SK-N-SH (cell line): ENCODE measurements around the gene SESTD1. TPM values are rescaled to one million over a fixed set of nuclear protein-coding genes. Genes with fewer than 3 reads are reported as not detected.

Experiments used
- CTCF ChIA-PET: fragments of 300-600, 350-600 bp; formaldehyde crosslinking; extraction: SDS; loops from one replicate; lab custom pipeline; 2021; lab: Yijun Ruan, JAX
- POLR2A ChIA-PET: fragments of 350-600 bp; sonication (Branson Sonifier 250); formaldehyde crosslinking; extraction: SDS; loops from one replicate; lab custom pipeline; 2020; ENCODE audit warnings: antibody characterized with exemption, inconsistent platforms; lab: Yijun Ruan, JAX
- DNase-seq: peaks from one replicate; pipeline ENCODE4 v3.0.0; 2012
- H2AFZ ChIP-seq: fragments of 200-600 bp; sonication (generic); 2 replicates; pipeline ENCODE4 v1.8.1; 2016; ENCODE audit warnings: antibody characterized with exemption, mild to moderate bottlenecking, low read depth
- H3F3A ChIP-seq: fragments of 200-600 bp; sonication (generic); replicated peaks from 2 replicates; pipeline ENCODE3; 2016; ENCODE audit warnings: antibody characterized with exemption, mild to moderate bottlenecking; ENCODE audit not compliant: insufficient read depth
- H3K27ac ChIP-seq, 2 experiments: fragments of 200-500 bp in 1 of 2; fragments of 200-600 bp in 1 of 2; sonication (Bioruptor generic) in 1 of 2; sonication (generic), shearing (Covaris generic) in 1 of 2; 2 replicates each; pipeline versions ENCODE4 v1.5.1 to v1.6.1; 2014 to 2016; ENCODE audit warnings: low read depth in 2 of 2, inconsistent platforms in 1 of 2, low read length in 1 of 2, mild to moderate bottlenecking in 1 of 2, mixed read lengths in 1 of 2
- H3K27me3 ChIP-seq: fragments of 200-600 bp; sonication (generic), shearing (Covaris generic); 2 replicates; pipeline ENCODE4 v1.6.1; 2016; ENCODE audit warnings: mixed run types; ENCODE audit not compliant: insufficient read depth
- H3K36me3 ChIP-seq, 2 experiments: fragments of 200-500 bp in 1 of 2; fragments of 200-600 bp in 1 of 2; sonication (Bioruptor generic) in 1 of 2; sonication (generic) in 1 of 2; replicated peaks in 1 of 2; 2 replicates each; pipeline versions ENCODE3 to v1.5.1; 2014 to 2016; ENCODE audit warnings: low read length in 1 of 2, mild to moderate bottlenecking in 1 of 2; ENCODE audit not compliant: insufficient read depth in 2 of 2, control insufficient read depth in 1 of 2
- H3K4me1 ChIP-seq, 2 experiments: fragments of 200-500 bp in 1 of 2; fragments of 200-600 bp in 1 of 2; sonication (Bioruptor generic) in 1 of 2; sonication (generic), shearing (Covaris generic) in 1 of 2; 2 replicates each; pipeline versions ENCODE4 v1.5.1 to v1.6.1; 2014 to 2016; ENCODE audit warnings: low read depth in 1 of 2, low read length in 1 of 2, mixed run types in 1 of 2; ENCODE audit not compliant: insufficient read depth in 2 of 2, control insufficient read depth in 1 of 2
- H3K4me2 ChIP-seq: fragments of 200-600 bp; sonication (generic), shearing (Covaris generic); 2 replicates; pipeline ENCODE4 v1.6.1; 2017; ENCODE audit warnings: mixed run types
- H3K4me3 ChIP-seq, 2 experiments: fragments of 200-500 bp in 1 of 2; fragments of 200-600 bp in 1 of 2; sonication (Bioruptor generic) in 1 of 2; sonication (generic), shearing (Covaris generic) in 1 of 2; 2 replicates each; pipeline versions ENCODE4 v1.5.1 to v1.8.1; 2014 to 2016; ENCODE audit warnings: low read depth in 2 of 2, inconsistent platforms in 1 of 2, low read length in 1 of 2, mild to moderate bottlenecking in 1 of 2, mixed read lengths in 1 of 2, moderate library complexity in 1 of 2
- H3K79me2 ChIP-seq: fragments of 200-600 bp; sonication (generic); 2 replicates; pipeline ENCODE4 v1.8.1; 2017; ENCODE audit warnings: mild to moderate bottlenecking; ENCODE audit not compliant: insufficient read depth
- H3K9ac ChIP-seq: fragments of 200-600 bp; sonication (generic); 2 replicates; pipeline ENCODE4 v1.6.1; 2017; ENCODE audit warnings: mixed run types
- H3K9me2 ChIP-seq: fragments of 200-600 bp; sonication (generic); 2 replicates; pipeline ENCODE4 v1.6.1; 2017; ENCODE audit warnings: mixed run types
- H3K9me3 ChIP-seq: fragments of 200-600 bp; sonication (generic); 2 replicates; pipeline ENCODE4 v1.6.1; 2017; ENCODE audit warnings: mixed run types, mild to moderate bottlenecking, moderate library complexity
- H4K20me1 ChIP-seq: fragments of 200-600 bp; sonication (generic); 2 replicates; pipeline ENCODE4 v1.6.1; 2017; ENCODE audit warnings: mild to moderate bottlenecking, mixed run types; ENCODE audit not compliant: insufficient read depth
- CHD2 ChIP-seq: fragments of 150-350 bp; IDR thresholded peaks from 2 replicates; pipeline ENCODE4 v1.6.1; 2018; ENCODE audit warnings: low read length; ENCODE audit not compliant: partially characterized antibody
- EP300 ChIP-seq, 2 experiments: IDR thresholded peaks; 2 replicates each; pipeline versions ENCODE4 v1.4.0 to v1.6.1; 2012; ENCODE audit warnings: borderline replicate concordance in 1 of 2, low read depth in 1 of 2, low read length in 1 of 2
- EZH2phosphoT487 ChIP-seq: fragments of 200-600 bp; sonication (generic); IDR thresholded peaks from 2 replicates; pipeline ENCODE4 v1.6.1; 2017; ENCODE audit warnings: low read depth, mixed run types, mild to moderate bottlenecking, antibody characterized with exemption, moderate library complexity, borderline replicate concordance
- FOSL2 ChIP-seq: IDR thresholded peaks from 2 replicates; pipeline ENCODE4 v1.4.0; 2012; ENCODE audit warnings: low read depth, mild to moderate bottlenecking, moderate library complexity, borderline replicate concordance
- FOXJ3 ChIP-seq: sonication (generic); formaldehyde crosslinking; IDR thresholded peaks from 2 replicates; pipeline ENCODE4 v1.5.1; 2020; ENCODE audit warnings: mild to moderate bottlenecking, missing genetic modification reagents
- FOXM1 ChIP-seq: IDR thresholded peaks from 2 replicates; pipeline ENCODE4 v1.4.0; 2012; ENCODE audit warnings: low read depth, mild to moderate bottlenecking
- GABPA ChIP-seq: IDR thresholded peaks from 2 replicates; pipeline ENCODE4 v1.4.0; 2012; ENCODE audit warnings: low read depth, mild to moderate bottlenecking
- GATA2 ChIP-seq: sonication (generic); formaldehyde crosslinking; IDR thresholded peaks from 2 replicates; pipeline ENCODE4 v1.5.0; 2020; ENCODE audit warnings: mild to moderate bottlenecking, missing genetic modification reagents
- JUND ChIP-seq: IDR thresholded peaks from 2 replicates; pipeline ENCODE4 v1.4.0; 2012
- MEF2A ChIP-seq: IDR thresholded peaks from 2 replicates; pipeline ENCODE4 v1.4.0; 2012; ENCODE audit warnings: low read depth, borderline replicate concordance
- MXI1 ChIP-seq: IDR thresholded peaks from 2 replicates; pipeline ENCODE4 v1.6.1; 2012; ENCODE audit warnings: mild to moderate bottlenecking, low read depth, low read length, improper control_type of control experiment
- NFIC ChIP-seq: IDR thresholded peaks from 2 replicates; pipeline ENCODE4 v1.4.0; 2012; ENCODE audit warnings: borderline replicate concordance
- PBX3 ChIP-seq: IDR thresholded peaks from 2 replicates; pipeline ENCODE4; 2012
- POLR2AphosphoS5 ChIP-seq: IDR thresholded peaks from 2 replicates; pipeline ENCODE4 v1.6.1; 2012; ENCODE audit warnings: low read depth, low read length
- RAD21 ChIP-seq: IDR thresholded peaks from 2 replicates; pipeline ENCODE4 v1.6.1; 2012; ENCODE audit warnings: mild to moderate bottlenecking, low read length
- SMC3 ChIP-seq: IDR thresholded peaks from 2 replicates; pipeline ENCODE4 v1.6.1; 2012; ENCODE audit warnings: low read depth, low read length, improper control_type of control experiment
- TCF12 ChIP-seq: IDR thresholded peaks from 2 replicates; pipeline ENCODE4 v1.4.0; 2012
- USF1 ChIP-seq: IDR thresholded peaks from 2 replicates; pipeline ENCODE4 v1.4.0; 2012; ENCODE audit warnings: low read depth, borderline replicate concordance
- YY1 ChIP-seq: IDR thresholded peaks from 2 replicates; pipeline ENCODE4 v1.4.0; 2012; ENCODE audit warnings: low read depth, mild to moderate bottlenecking
- ZBTB33 ChIP-seq: IDR thresholded peaks from 2 replicates; pipeline ENCODE4 v1.4.0; 2012; ENCODE audit warnings: low read depth, borderline replicate concordance
- WGBS: methylation state at CpG from one replicate; pipeline ENCODE4 v1.1.6; 2017; ENCODE audit warnings: low lambda C conversion rate; 5-methylcytosine and 5-hydroxymethylcytosine counted together
- polyA plus RNA-seq, 3 experiments: library from polyadenylated mRNA; depleted of rRNA; stranded (reverse); fragments of >200 nt; gene quantifications; 2 replicates each; pipeline ENCODE4 v1.2.3, GENCODE V29; 2012

SESTD1 gene
- polyA plus RNA-seq, 1 of the 3 experiments (the other 2 are of a cell fraction), result 4.6 TPM

GRCh38 chr2:179270689-179271088 lies 6.1 kb upstream of the SESTD1 start (continued):
- no peak for TF ChIP-seq FOXJ3 (CRISPR knock-in tag)
- TF ChIP-seq MXI1, result no peak
- TF ChIP-seq PBX3, result no peak
- TF ChIP-seq FOXM1, result no peak
- no peak for TF ChIP-seq FOSL2
- no peak for TF ChIP-seq CHD2
- no peak for TF ChIP-seq JUND
- no peak for TF ChIP-seq GABPA
- TF ChIP-seq RAD21, result no peak
- TF ChIP-seq EZH2phosphoT487, result no peak

GRCh38 chr2:179268277-179268925 lies 3.8 kb upstream of the SESTD1 start:
- TF ChIP-seq USF1, result no peak
- TF ChIP-seq, all 33 proteins: peak for 0
- no peak for DNase-seq
- Histone ChIP-seq H3K27me3 (no peaks in the 10 kb centered on the region), H4K20me1 (no peaks in the 10 kb centered on the region), H3K79me2 (peaks cover 4% of the 10 kb centered on the region; the same call in 1 of the 2 replicates), H3K4me3 (no peak overlapping the region), H3K27ac (no peak overlapping the region), H3K4me2 (no peak overlapping the region), H3K9me3 (no peaks in the 10 kb centered on the region), H3F3A (peaks cover 16% of the 10 kb centered on the region), H3K4me1 (peaks cover 3 to 25% of the 10 kb centered on the region in 2 experiments), H2AFZ (no peak overlapping the region), H3K9me2 (no peaks in the 10 kb centered on the region), H3K36me3 (no peaks in the 10 kb centered on the region), H3K9ac (no peak overlapping the region)
- CTCF ChIA-PET, result interaction anchor here (0.6 kb wide), 1 partner anchor 584 kb away, joined by 3 read pairs; no protein-coding TSS in a partner anchor
- POLR2A ChIA-PET, result no interaction called here
- 58% methylated on average over 1 of the region's 1 CpG for WGBS

DNA sequence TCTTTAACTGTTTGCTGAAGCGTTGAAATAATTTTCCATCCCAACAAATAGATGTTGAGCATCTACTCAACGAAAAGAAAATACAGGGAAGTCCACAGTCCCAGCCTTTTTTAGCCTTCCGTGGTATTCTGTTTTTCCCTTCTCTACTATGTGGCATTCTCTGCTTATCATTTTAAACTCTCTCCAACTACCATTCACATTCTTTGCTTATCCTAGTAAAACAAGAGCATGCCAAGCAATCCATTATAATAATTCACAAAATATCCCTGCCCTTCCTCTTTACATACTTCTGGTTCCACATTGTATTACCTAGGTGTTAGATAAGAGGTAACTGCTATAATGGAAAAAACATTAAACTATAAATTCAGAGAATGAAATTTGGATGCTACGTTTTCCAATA lies 1.6 kb upstream of the SESTD1 start:
- 91% methylated on average over 4 of the region's 4 CpGs for WGBS
- Histone ChIP-seq H3K27me3 (no peaks in the 10 kb centered on the region), H3K27ac (no peak overlapping the region), H3K9me2 (no peaks in the 10 kb centered on the region), H3K9ac (no peak overlapping the region), H2AFZ (no peak overlapping the region), H3K36me3 (no peaks in the 10 kb centered on the region), H3F3A (peaks cover 11% of the 10 kb centered on the region), H3K4me2 (no peak overlapping the region), H4K20me1 (no peaks in the 10 kb centered on the region), H3K4me1 (peaks cover 6 to 13% of the 10 kb centered on the region in 2 experiments; a peak in 3 of 4 replicates), H3K9me3 (no peaks in the 10 kb centered on the region), H3K79me2 (peaks cover 26% of the 10 kb centered on the region; the same call in 1 of the 2 replicates), H3K4me3 (no peak overlapping the region)
- ChIA-PET POLR2A (no interaction called here), CTCF (no interaction called here)
- TF ChIP-seq SMC3 (no peak), EP300 (IDR thresholded peaks at IDR 0.05; ENCODE audit: borderline replicate concordance in 1 of 2, low read depth in 1 of 2, low read length in 1 of 2) (no peak), NFIC (no peak), ZBTB33 (no peak), YY1 (no peak), MEF2A (no peak), CHD2 (no peak), GATA2 (CRISPR knock-in tag) (no peak), TCF12 (no peak), POLR2AphosphoS5 (no peak)
- no peak for DNase-seq
